Calu3 (cell line): ENCODE measurements around the gene WDR93. TPM values are rescaled to one million over a fixed set of nuclear protein-coding genes. Genes with fewer than 3 reads are reported as not detected.

Experiments
- BruUV-seq: library from RNA; stranded (reverse); fragments of 400-500 nt; replicated peaks from 2 replicates; lab custom pipeline; 2021; lab: Mats Ljungman, UMichigan
- CTCF ChIA-PET: fragments of 300-600 bp; sonication (Branson Sonifier 250); formaldehyde crosslinking; loops from one replicate; lab custom pipeline; 2022; ENCODE audit warnings: antibody characterized with exemption; lab: Charles Lee
- DNase-seq: peaks from one replicate; pipeline ENCODE4 v3.0.0; 2022
- H3K27ac Mint-ChIP-seq: one replicate; pipeline ENCODE4 v1.8.0; 2022; ENCODE audit warnings: mixed read lengths; ENCODE audit not compliant: unreplicated experiment
- H3K27me3 Mint-ChIP-seq: one replicate; pipeline ENCODE4 v1.8.0; 2022; ENCODE audit warnings: mixed read lengths; ENCODE audit not compliant: unreplicated experiment
- H3K36me3 Mint-ChIP-seq: one replicate; pipeline ENCODE4 v1.8.0; 2022; ENCODE audit warnings: mild to moderate bottlenecking, moderate library complexity, mixed read lengths; ENCODE audit not compliant: insufficient read depth, unreplicated experiment
- H3K4me1 Mint-ChIP-seq: one replicate; pipeline ENCODE4 v1.8.0; 2022; ENCODE audit warnings: mild to moderate bottlenecking, low read depth, mixed read lengths; ENCODE audit not compliant: unreplicated experiment
- H3K4me3 Mint-ChIP-seq: one replicate; pipeline ENCODE4 v1.8.0; 2022; ENCODE audit warnings: mild to moderate bottlenecking, low read depth, moderate library complexity, mixed read lengths; ENCODE audit not compliant: unreplicated experiment
- H3K9me3 Mint-ChIP-seq: one replicate; pipeline ENCODE4 v1.8.0; 2022; ENCODE audit warnings: low read depth, mixed read lengths; ENCODE audit not compliant: unreplicated experiment
- intact Hi-C: fragments of 100-400 bp; cut with micrococcal nuclease; formaldehyde crosslinking; loops from one replicate; pipeline ENCODE4 v1.10.0; 2022; ENCODE audit not compliant: unreplicated experiment
- total RNA-seq: library from RNA; stranded (reverse); gene quantifications from 2 replicates; pipeline ENCODE4 v1.2.3, GENCODE V29; 2022
- TF ChIP-seq, protein P1 (sequence below): fragments of 200-600 bp; IDR thresholded peaks from one replicate; pipeline ENCODE4 v1.8.0; 2022; ENCODE audit warnings: antibody characterized with exemption; ENCODE audit not compliant: unreplicated experiment

Gene WDR93
- total RNA-seq, 1 experiment from 2014 or later, result not detected

GRCh38 chr15:89657686-89658200, 32.9 kb upstream of the WDR93 start:
- Mint-ChIP-seq H3K36me3 (peaks cover 15% of the 10 kb centered on the region), H3K27ac (no peak overlapping the region), H3K9me3 (no peaks in the 10 kb centered on the region), H3K27me3 (peaks cover 35% of the 10 kb centered on the region), H3K4me1 (peaks cover 25% of the 10 kb centered on the region), H3K4me3 (no peak overlapping the region)
- TF ChIP-seq, protein P1, sequence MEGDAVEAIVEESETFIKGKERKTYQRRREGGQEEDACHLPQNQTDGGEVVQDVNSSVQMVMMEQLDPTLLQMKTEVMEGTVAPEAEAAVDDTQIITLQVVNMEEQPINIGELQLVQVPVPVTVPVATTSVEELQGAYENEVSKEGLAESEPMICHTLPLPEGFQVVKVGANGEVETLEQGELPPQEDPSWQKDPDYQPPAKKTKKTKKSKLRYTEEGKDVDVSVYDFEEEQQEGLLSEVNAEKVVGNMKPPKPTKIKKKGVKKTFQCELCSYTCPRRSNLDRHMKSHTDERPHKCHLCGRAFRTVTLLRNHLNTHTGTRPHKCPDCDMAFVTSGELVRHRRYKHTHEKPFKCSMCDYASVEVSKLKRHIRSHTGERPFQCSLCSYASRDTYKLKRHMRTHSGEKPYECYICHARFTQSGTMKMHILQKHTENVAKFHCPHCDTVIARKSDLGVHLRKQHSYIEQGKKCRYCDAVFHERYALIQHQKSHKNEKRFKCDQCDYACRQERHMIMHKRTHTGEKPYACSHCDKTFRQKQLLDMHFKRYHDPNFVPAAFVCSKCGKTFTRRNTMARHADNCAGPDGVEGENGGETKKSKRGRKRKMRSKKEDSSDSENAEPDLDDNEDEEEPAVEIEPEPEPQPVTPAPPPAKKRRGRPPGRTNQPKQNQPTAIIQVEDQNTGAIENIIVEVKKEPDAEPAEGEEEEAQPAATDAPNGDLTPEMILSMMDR, result no peak
- CTCF ChIA-PET, result interaction anchor here (0.8 kb wide), 1 partner anchor 25 kb away, joined by 3 read pairs; no protein-coding TSS in a partner anchor
- DNase-seq, result no peak
- no TSS peak for BruUV-seq
- intact Hi-C loops, result no loop called here

- TF ChIP-seq, protein P1, result no peak
- CTCF ChIA-PET, result interaction anchor here (0.8 kb wide), 1 partner anchor 9 kb away, joined by 3 read pairs; no protein-coding TSS in a partner anchor
- H3K4me1 Mint-ChIP-seq, result peaks cover 28% of the 10 kb centered on the region
- H3K9me3 Mint-ChIP-seq, result no peaks in the 10 kb centered on the region
- peaks cover 15% of the 10 kb centered on the region for H3K36me3 Mint-ChIP-seq
- peaks cover 19% of the 10 kb centered on the region for H3K27me3 Mint-ChIP-seq
- no TSS peak for BruUV-seq
- intact Hi-C loops, result no loop called here
- DNase-seq, result no peak
- H3K27ac Mint-ChIP-seq, result no peak overlapping the region
- no peak overlapping the region for H3K4me3 Mint-ChIP-seq
Observed at GRCh38 chr15:89659295-89659694, 31.3 kb upstream of the WDR93 start.

GRCh38 chr15:89660556-89660955, 30.1 kb upstream of the WDR93 start:
- no peak overlapping the region for H3K27ac Mint-ChIP-seq
- DNase-seq, result no peak
- BruUV-seq, result no TSS peak
- intact Hi-C loops, result no loop called here
- H3K27me3 Mint-ChIP-seq, result peaks cover 7% of the 10 kb centered on the region
- H3K36me3 Mint-ChIP-seq, result peaks cover 4% of the 10 kb centered on the region
- TF ChIP-seq, protein P1, result no peak
- no peak overlapping the region for H3K4me3 Mint-ChIP-seq
- H3K4me1 Mint-ChIP-seq, result peaks cover 27% of the 10 kb centered on the region
- CTCF ChIA-PET, result no interaction called here
- no peaks in the 10 kb centered on the region for H3K9me3 Mint-ChIP-seq

- CTCF ChIA-PET, result interaction anchor here (0.6 to 1.4 kb wide), 4 partner anchors 9 to 227 kb away, joined by 4 to 7 read pairs (median 6); no protein-coding TSS in a partner anchor
- TF ChIP-seq, protein P1, result no peak
Observed at GRCh38 chr15:89662893-89663626, 27.6 kb upstream of the WDR93 start.

More at GRCh38 chr15:89662893-89663626, 27.6 kb upstream of the WDR93 start:
- peak; percentile 82 for DNase-seq
- Mint-ChIP-seq H3K4me3 (peak overlapping the region; percentile 39), H3K36me3 (no peaks in the 10 kb centered on the region), H3K27me3 (no peaks in the 10 kb centered on the region), H3K9me3 (no peaks in the 10 kb centered on the region), H3K27ac (no peak overlapping the region), H3K4me1 (peaks cover 27% of the 10 kb centered on the region)
- no TSS peak for BruUV-seq
- intact Hi-C loops, result no loop called here
